Measurements from ENCODE around the gene PTCD2. TPM values are rescaled to one million over a fixed set of nuclear protein-coding genes. Genes with fewer than 3 reads are reported as not detected.
A peak's percentile ranks its signal among the peaks of the same experiment; 100 is the strongest.

PTCD2 gene
- total RNA-seq, 4 donors from 2014 or later, result 2.7 to 7.2 (median 5.4) TPM

GRCh38 chr5:72353046-72353445 is 32.9 kb downstream of the PTCD2 start:
- ATAC-seq, result no peak
- H3K27ac ChIP-seq, result no peak overlapping the region
- no peak for TF ChIP-seq POLR2AphosphoS5 (IDR thresholded peaks at IDR 0.05)
- TF ChIP-seq EP300 (IDR thresholded peaks at IDR 0.05), result no peak
- TF ChIP-seq POLR2A (IDR thresholded peaks at IDR 0.05), result no peak
- TF ChIP-seq, protein P1, sequence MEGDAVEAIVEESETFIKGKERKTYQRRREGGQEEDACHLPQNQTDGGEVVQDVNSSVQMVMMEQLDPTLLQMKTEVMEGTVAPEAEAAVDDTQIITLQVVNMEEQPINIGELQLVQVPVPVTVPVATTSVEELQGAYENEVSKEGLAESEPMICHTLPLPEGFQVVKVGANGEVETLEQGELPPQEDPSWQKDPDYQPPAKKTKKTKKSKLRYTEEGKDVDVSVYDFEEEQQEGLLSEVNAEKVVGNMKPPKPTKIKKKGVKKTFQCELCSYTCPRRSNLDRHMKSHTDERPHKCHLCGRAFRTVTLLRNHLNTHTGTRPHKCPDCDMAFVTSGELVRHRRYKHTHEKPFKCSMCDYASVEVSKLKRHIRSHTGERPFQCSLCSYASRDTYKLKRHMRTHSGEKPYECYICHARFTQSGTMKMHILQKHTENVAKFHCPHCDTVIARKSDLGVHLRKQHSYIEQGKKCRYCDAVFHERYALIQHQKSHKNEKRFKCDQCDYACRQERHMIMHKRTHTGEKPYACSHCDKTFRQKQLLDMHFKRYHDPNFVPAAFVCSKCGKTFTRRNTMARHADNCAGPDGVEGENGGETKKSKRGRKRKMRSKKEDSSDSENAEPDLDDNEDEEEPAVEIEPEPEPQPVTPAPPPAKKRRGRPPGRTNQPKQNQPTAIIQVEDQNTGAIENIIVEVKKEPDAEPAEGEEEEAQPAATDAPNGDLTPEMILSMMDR (IDR thresholded peaks at IDR 0.05), result no peak
- no peaks in the 10 kb centered on the region for H3K4me1 ChIP-seq
- H3K36me3 ChIP-seq, result peaks cover 0 to 8% of the 10 kb centered on the region in 2 donors
- H3K27me3 ChIP-seq, result no peaks in the 10 kb centered on the region
- H3K9me3 ChIP-seq, result no peaks in the 10 kb centered on the region
- no peak overlapping the region for H3K4me3 ChIP-seq

- Histone ChIP-seq H3K27ac (no peak overlapping the region), H3K36me3 (peaks cover 0 to 30% of the 10 kb centered on the region in 2 donors), H3K27me3 (no peaks in the 10 kb centered on the region), H3K4me1 (no peaks in the 10 kb centered on the region), H3K9me3 (no peaks in the 10 kb centered on the region), H3K4me3 (no peak overlapping the region)
- ATAC-seq, result peak; percentile 61
- no peak for TF ChIP-seq POLR2AphosphoS5 (IDR thresholded peaks at IDR 0.05)
- TF ChIP-seq, protein P1 (IDR thresholded peaks at IDR 0.05), result peak in 3 of 4 experiments; percentile 37 to 63 (median 37)
- WGBS, 2 donors (ENCODE audit: low coverage in 1 of 2), result 64 to 73% methylated on average over 5 of the region's 5 CpGs
Observed at GRCh38 chr5:72355706-72356299, 35.6 kb downstream of the PTCD2 start.

DNA sequence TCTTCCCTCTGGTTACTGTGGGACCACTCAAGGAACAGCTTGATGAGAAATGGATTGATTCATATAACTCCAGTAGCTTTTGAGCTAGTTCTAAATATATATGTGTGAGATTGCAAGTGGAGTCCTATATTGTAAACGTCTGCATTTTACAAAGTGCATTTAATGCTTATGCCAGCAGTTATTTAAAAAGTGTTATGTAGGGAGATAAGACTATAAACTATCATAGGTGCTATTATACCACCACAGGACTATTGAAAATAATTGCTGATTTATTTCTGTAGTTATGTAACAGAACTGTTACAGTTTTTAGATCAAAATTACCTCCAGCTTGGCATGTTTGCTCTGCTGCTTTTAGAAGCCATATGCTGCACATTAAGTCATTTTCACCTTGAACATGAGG is 36.2 kb downstream of the PTCD2 start:
- H3K27ac ChIP-seq, result no peak overlapping the region
- ATAC-seq, result no peak
- WGBS, 2 donors (ENCODE audit: low coverage in 1 of 2), result 40 to 64% methylated on average over 1 of the region's 1 CpG

DNA sequence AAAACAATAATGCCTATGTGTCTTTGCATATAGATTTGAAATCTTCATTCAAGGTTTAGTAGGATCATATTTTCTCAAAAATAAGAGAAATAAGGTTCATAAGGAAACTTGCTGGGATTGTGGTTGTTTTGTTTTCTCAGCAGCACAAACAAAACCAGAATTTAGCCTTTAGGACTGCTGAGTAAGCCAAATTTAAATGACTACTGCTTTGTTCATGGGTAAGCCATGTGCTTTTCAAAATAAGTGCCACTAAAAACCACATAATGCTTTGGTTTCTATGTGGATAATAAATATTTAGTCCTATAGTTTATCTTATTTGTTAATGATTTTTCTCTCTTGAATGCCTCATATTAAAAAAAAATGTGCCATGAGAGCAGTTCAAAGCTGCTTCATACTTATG is 38.8 kb downstream of the PTCD2 start:
- Histone ChIP-seq H3K9me3 (no peaks in the 10 kb centered on the region), H3K36me3 (peaks cover 0 to 51% of the 10 kb centered on the region in 2 donors), H3K27ac (no peak overlapping the region), H3K27me3 (no peaks in the 10 kb centered on the region), H3K4me1 (no peaks in the 10 kb centered on the region), H3K4me3 (no peak overlapping the region)
- TF ChIP-seq POLR2AphosphoS5 (IDR thresholded peaks at IDR 0.05), result no peak
- TF ChIP-seq POLR2A (IDR thresholded peaks at IDR 0.05), result no peak
- TF ChIP-seq, protein P1 (IDR thresholded peaks at IDR 0.05), result no peak
- TF ChIP-seq EP300 (IDR thresholded peaks at IDR 0.05), result no peak
- no peak for ATAC-seq

More for the DNA sequence above, 36.2 kb downstream of the PTCD2 start:
- Histone ChIP-seq H3K4me3 (no peak overlapping the region), H3K36me3 (peaks cover 0 to 35% of the 10 kb centered on the region in 2 donors), H3K9me3 (no peaks in the 10 kb centered on the region), H3K27me3 (no peaks in the 10 kb centered on the region), H3K4me1 (no peaks in the 10 kb centered on the region)
- no peak for TF ChIP-seq POLR2AphosphoS5 (IDR thresholded peaks at IDR 0.05)
- TF ChIP-seq EP300 (IDR thresholded peaks at IDR 0.05), result no peak
- no peak for TF ChIP-seq POLR2A (IDR thresholded peaks at IDR 0.05)
- TF ChIP-seq, protein P1 (IDR thresholded peaks at IDR 0.05), result no peak

GRCh38 chr5:72359886-72360285 is 39.7 kb downstream of the PTCD2 start:
- no peaks in the 10 kb centered on the region for H3K27me3 ChIP-seq
- no peaks in the 10 kb centered on the region for H3K4me1 ChIP-seq
- H3K4me3 ChIP-seq, result no peak overlapping the region
- H3K27ac ChIP-seq, result no peak overlapping the region
- no peaks in the 10 kb centered on the region for H3K9me3 ChIP-seq
- WGBS, 2 donors (ENCODE audit: low coverage in 1 of 2), result 86 to 91% methylated on average over 1 of the region's 1 CpG
- peaks cover 0 to 56% of the 10 kb centered on the region in 2 donors for H3K36me3 ChIP-seq
- TF ChIP-seq, protein P1 (IDR thresholded peaks at IDR 0.05), result no peak
- TF ChIP-seq EP300 (IDR thresholded peaks at IDR 0.05), result no peak
- TF ChIP-seq POLR2AphosphoS5 (IDR thresholded peaks at IDR 0.05), result no peak
- TF ChIP-seq POLR2A (IDR thresholded peaks at IDR 0.05), result no peak
- no peak for ATAC-seq
